Activated T-cell treated with anti-CD3 and anti-CD28 coated beads, Interleukin-2, amount 50 U/mL, for 24 hours (primary cell): ENCODE data around the gene FBXL5.

ENCODE experiments used
- DNase-seq: peaks from one replicate; pipeline ENCODE4 v3.0.0-alpha.2; 2020
- H3K27ac Mint-ChIP-seq: 2 replicates; pipeline ENCODE4 v1.8.0; 2020; ENCODE audit warnings: mild to moderate bottlenecking, mixed read lengths
- H3K27me3 Mint-ChIP-seq: 2 replicates; pipeline ENCODE4 v1.8.0; 2020; ENCODE audit warnings: mixed read lengths
- H3K36me3 Mint-ChIP-seq: 2 replicates; pipeline ENCODE4 v1.8.0; 2020; ENCODE audit warnings: low read depth, mixed read lengths
- H3K4me1 Mint-ChIP-seq: 2 replicates; pipeline ENCODE4 v1.8.0; 2020; ENCODE audit warnings: low read depth, mixed read lengths
- H3K4me3 Mint-ChIP-seq: 2 replicates; pipeline ENCODE4 v1.8.0; 2020; ENCODE audit warnings: mild to moderate bottlenecking, moderate library complexity, mixed read lengths
- H3K9me3 Mint-ChIP-seq: 2 replicates; pipeline ENCODE4 v1.8.0; 2020; ENCODE audit warnings: mixed read lengths

Gene FBXL5

DNA sequence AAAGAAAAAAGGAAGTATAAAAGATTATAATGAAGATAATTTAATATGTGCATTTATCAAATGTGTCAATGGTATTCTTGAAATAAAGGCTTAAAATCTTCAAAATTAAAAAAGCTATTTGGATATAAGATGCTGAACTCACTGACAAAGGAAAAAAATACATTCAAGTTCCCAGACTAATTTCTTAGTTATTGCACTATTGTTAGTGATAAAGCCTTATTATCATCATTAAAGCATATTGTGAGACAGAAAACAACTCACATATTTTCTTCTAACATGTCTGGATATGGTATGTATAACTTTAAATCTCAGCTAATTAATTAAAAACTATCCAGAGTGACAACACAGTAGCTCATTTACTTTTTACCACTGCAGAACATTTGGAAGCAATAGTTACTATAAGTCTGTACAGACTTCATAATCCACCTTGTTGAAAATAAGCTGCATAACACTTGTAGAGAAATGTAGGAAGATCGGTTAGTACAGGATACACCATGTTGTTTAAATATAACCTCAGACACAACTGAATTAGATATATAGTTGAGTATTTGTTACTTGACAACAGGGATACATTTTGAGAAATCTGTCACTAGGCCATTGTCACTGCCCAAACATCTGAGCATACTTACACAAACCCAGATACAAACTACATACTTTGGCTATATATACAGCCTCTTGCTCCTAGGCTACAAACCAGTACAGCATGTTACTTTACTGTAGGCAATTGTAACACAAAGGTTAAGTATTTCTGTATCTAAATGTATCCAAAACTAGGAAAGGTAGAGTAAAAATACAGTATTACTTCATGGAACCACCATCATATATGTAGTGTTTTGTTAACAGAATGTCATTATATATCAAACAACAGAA is 13.6 kb upstream of the FBXL5 start:
- H3K27ac Mint-ChIP-seq: no peak overlapping the region
- no peaks in the 10 kb centered on the region for H3K27me3 Mint-ChIP-seq
- H3K36me3 Mint-ChIP-seq: peaks cover 12% of the 10 kb centered on the region
- H3K4me3 Mint-ChIP-seq: no peak overlapping the region
- no peaks in the 10 kb centered on the region for H3K9me3 Mint-ChIP-seq
- peaks cover 9% of the 10 kb centered on the region for H3K4me1 Mint-ChIP-seq
- DNase-seq: no peak

DNA sequence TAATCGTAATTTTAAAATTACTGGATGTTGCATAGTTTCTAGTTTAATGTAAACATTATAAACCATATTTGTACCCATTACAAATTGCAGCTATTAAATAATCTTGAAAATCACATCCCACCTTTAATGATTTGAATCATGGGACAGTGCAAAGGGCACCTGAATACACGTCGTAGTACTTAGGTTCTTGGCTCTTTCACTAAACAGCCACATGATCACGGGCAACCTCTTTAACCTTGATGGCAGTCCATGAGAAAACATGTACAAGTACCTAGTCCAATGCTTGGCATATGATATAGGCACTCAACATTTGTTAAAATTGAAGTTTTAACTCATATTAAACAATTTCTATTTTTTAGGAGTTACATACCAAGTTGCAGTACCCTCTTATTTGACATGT is 11.8 kb upstream of the FBXL5 start:
- peaks cover 12% of the 10 kb centered on the region for H3K36me3 Mint-ChIP-seq
- H3K27ac Mint-ChIP-seq: no peak overlapping the region
- H3K27me3 Mint-ChIP-seq: no peaks in the 10 kb centered on the region
- peaks cover 14% of the 10 kb centered on the region for H3K4me1 Mint-ChIP-seq
- no peak for DNase-seq
- no peak overlapping the region for H3K4me3 Mint-ChIP-seq
- H3K9me3 Mint-ChIP-seq: no peaks in the 10 kb centered on the region

DNA sequence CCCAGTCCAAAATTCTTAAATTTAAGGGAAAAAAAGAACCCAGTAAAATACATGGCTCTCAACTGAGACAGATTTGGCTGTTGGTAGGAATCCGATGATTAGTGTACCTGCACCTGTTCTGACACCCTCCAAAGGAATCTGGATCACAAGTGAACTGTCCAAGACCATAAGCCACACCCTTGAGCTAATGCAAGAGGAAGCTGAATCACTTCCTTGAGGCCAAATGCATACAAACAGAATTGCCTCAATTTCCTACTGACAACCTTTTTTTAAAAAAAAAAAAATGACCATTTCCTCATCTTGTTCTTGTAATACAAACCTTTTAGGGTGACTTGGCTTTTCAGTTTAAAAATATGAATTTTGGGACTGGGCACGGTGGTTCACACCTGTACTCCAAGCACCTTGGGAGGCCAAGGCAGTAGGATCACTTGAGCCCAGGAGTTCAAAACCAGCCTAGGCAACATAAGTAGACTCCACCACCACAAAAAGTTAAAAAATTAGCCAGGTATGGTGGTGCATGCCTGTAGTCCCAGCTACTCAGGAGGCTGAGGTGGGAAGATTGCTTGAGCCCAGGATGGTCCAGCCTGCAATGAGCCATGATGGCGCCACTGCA is 10.7 kb upstream of the FBXL5 start:
- no peaks in the 10 kb centered on the region for H3K27me3 Mint-ChIP-seq
- H3K4me1 Mint-ChIP-seq: peaks cover 18% of the 10 kb centered on the region
- H3K4me3 Mint-ChIP-seq: no peak overlapping the region
- H3K27ac Mint-ChIP-seq: no peak overlapping the region
- no peaks in the 10 kb centered on the region for H3K9me3 Mint-ChIP-seq
- DNase-seq: no peak
- peaks cover 12% of the 10 kb centered on the region for H3K36me3 Mint-ChIP-seq

DNA sequence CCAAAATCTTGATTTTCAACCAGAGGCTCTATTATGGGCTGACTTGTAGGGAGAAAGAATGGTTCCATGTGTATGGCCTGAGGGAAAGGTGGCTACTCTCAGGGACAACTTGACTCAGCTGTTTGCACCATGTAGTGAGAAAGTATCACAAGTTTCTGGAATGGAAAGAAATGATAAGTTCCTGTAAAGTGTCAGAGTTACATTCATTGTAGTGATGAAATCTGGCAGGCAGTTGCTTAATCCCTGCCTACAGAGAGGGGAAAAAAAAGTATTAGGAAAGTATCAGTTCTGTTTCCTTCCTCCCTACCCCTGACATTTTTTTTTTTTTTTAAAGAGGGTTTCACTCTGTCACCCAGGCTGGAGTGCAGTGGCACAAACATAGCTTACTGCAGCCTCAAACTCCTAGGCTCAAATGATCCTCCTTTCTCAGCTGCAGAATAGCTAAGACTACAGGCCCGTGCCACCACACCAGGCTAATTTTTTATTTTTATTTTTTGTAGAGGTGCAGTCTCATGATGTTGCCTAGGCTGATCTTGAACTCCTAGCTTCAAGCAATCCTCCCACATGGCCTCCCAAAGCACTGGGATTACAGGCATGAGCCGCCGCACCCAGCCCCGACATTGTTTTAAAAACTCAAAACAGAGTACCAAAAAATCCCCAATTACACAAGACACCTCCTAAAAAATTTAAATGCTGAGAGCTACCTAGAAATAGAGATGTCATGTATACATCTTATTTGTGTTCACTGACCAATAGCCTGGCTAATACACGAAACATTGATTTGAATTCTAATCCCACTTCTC is 4.8 kb upstream of the FBXL5 start:
- H3K27me3 Mint-ChIP-seq: no peaks in the 10 kb centered on the region
- DNase-seq: no peak
- H3K9me3 Mint-ChIP-seq: no peaks in the 10 kb centered on the region
- H3K4me1 Mint-ChIP-seq: peaks cover 47% of the 10 kb centered on the region
- H3K36me3 Mint-ChIP-seq: peaks cover 1% of the 10 kb centered on the region
- peak overlapping the region; percentile 77 for H3K27ac Mint-ChIP-seq
- peak overlapping the region; percentile 20 for H3K4me3 Mint-ChIP-seq

DNA sequence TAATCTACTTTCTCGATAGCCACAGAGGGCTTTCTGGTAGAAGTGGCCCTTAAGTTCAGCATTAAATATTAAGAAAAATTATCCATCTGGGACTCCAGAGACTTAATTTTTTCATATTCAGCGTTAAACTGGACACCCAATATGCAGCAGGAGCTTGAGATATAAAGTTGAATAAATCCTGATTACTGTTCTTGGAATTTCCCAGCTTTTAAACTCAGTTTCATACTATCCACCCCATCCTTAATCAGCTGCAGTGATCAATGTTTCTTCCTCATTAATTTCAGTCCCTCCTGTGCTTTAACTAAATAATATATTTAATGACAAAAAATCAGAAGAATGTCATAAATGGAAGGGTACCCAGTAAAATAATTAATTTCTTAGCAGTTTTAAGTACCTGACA is 3.6 kb upstream of the FBXL5 start:
- peaks cover 52% of the 10 kb centered on the region for H3K4me1 Mint-ChIP-seq
- no peak overlapping the region for H3K4me3 Mint-ChIP-seq
- H3K9me3 Mint-ChIP-seq: no peaks in the 10 kb centered on the region
- H3K27me3 Mint-ChIP-seq: no peaks in the 10 kb centered on the region
- no peak for DNase-seq
- H3K36me3 Mint-ChIP-seq: peaks cover 10% of the 10 kb centered on the region
- H3K27ac Mint-ChIP-seq: no peak overlapping the region

DNA sequence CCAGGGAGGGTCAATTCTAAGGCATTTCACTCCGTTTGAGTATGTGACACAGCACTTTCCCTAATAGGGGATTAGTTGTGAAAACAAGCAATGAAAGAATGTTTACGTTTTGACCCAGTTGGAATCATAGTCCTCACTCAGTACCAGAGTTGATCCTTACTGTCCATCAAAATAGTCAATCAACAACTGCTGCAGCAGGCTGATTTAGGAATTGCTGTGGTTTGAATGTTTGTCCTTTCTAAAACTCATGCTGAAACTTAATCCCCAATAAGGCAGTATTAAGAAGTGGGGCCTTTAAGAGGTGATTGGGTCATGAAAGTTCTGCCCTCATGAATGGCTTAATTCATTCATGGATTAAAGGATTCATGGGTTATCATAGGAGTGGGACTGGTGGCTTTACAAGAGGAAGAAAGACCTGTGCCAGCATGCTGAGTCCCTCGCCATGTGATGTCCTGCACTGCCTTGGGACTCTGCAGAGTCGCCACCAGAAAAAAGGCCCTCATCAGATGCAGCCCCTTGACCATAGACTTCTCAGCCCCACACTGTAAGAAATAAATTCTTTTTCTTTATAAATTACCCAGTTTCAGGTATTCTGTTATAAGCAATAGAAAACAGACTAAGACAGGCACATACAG is 3.1 kb upstream of the FBXL5 start:
- H3K4me1 Mint-ChIP-seq: peaks cover 53% of the 10 kb centered on the region
- H3K4me3 Mint-ChIP-seq: no peak overlapping the region
- H3K9me3 Mint-ChIP-seq: no peaks in the 10 kb centered on the region
- no peaks in the 10 kb centered on the region for H3K27me3 Mint-ChIP-seq
- DNase-seq: no peak
- no peak overlapping the region for H3K27ac Mint-ChIP-seq
- H3K36me3 Mint-ChIP-seq: peaks cover 15% of the 10 kb centered on the region

DNA sequence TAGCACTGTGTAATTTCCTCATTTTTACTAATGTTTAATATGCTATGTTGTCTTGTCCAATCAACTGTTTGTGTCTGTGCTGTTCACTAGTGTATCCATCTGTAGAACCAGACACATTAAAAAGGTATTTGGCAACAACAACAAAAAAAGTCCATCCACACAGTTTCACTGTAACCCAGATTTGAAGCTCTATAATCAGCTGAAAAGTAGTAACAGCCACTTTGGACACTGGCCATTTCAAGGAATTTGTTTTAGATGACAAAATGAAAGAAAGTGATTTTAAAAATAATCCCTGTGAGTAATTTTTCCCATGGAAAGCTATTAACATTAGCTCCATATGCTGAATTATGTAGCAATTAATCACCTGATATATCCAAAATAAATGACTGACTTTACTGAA is 2.2 kb upstream of the FBXL5 start:
- H3K27me3 Mint-ChIP-seq: no peaks in the 10 kb centered on the region
- peaks cover 16% of the 10 kb centered on the region for H3K36me3 Mint-ChIP-seq
- no peak for DNase-seq
- no peak overlapping the region for H3K4me3 Mint-ChIP-seq
- H3K27ac Mint-ChIP-seq: no peak overlapping the region
- no peaks in the 10 kb centered on the region for H3K9me3 Mint-ChIP-seq
- peaks cover 62% of the 10 kb centered on the region for H3K4me1 Mint-ChIP-seq

DNA sequence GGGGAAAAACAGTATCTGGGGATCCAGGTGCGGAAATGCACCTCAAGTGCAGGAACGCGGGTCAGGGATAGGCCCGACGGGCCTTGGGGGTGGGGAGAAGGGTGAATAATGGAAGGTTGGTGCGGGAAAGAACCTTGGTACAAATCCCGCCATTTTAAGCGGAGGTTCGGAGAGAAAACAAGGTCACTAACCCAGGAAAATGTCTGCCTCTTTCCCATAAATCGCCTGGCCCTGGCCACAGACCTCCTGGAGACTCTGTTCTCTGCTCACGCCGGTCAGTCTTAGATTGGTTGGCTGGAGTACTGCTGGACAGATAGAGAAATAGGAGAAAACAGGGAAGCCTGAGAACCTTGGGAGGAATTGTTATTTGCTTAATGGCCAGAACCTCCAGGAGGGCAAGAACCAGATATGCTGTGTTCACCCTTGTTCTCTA is 897 bp upstream of the FBXL5 start:
- H3K27me3 Mint-ChIP-seq: no peaks in the 10 kb centered on the region
- H3K9me3 Mint-ChIP-seq: no peaks in the 10 kb centered on the region
- DNase-seq: no peak
- peak overlapping the region; percentile 97 for H3K27ac Mint-ChIP-seq
- peak overlapping the region; percentile 91 for H3K4me3 Mint-ChIP-seq
- H3K36me3 Mint-ChIP-seq: peaks cover 16% of the 10 kb centered on the region
- H3K4me1 Mint-ChIP-seq: peaks cover 71% of the 10 kb centered on the region

DNA sequence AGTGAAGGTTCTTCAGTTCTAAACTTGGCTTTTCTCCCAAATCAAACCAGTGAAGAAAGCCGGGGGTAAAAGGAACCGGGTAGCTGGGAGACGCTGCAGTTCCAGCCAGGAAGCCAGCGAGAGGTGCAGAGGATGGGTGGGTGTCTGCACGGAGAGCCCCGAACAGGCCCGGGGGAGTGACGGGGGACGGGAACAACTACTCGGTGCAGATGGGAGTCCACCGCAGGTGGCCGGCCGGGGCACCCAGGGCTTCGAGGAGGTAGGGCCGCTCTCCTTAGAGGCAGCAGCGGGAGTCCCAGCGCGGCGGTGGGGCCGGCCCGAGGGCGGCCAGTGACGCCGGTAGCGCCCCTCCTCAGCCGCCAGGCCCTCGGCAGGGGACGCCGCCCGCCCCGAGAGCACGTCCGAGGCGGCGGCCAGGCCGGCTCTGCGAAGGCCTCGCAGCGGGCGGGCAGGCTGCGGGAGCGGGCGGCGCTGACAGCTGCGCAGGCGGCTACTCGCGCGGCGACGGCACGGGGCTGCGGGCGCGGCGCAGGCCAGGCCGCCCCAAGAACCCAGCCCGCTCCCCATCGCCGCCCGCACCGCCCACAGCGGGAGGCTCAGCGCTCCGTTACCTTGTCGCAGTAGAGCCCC is 449 bp downstream of the FBXL5 start:
- DNase-seq: peak; percentile 72
- peaks cover 16% of the 10 kb centered on the region for H3K36me3 Mint-ChIP-seq
- H3K4me1 Mint-ChIP-seq: peaks cover 72% of the 10 kb centered on the region
- H3K9me3 Mint-ChIP-seq: no peaks in the 10 kb centered on the region
- H3K27me3 Mint-ChIP-seq: no peaks in the 10 kb centered on the region
- peak overlapping the region; percentile 97 for H3K27ac Mint-ChIP-seq
- peak overlapping the region; percentile 97 for H3K4me3 Mint-ChIP-seq

DNA sequence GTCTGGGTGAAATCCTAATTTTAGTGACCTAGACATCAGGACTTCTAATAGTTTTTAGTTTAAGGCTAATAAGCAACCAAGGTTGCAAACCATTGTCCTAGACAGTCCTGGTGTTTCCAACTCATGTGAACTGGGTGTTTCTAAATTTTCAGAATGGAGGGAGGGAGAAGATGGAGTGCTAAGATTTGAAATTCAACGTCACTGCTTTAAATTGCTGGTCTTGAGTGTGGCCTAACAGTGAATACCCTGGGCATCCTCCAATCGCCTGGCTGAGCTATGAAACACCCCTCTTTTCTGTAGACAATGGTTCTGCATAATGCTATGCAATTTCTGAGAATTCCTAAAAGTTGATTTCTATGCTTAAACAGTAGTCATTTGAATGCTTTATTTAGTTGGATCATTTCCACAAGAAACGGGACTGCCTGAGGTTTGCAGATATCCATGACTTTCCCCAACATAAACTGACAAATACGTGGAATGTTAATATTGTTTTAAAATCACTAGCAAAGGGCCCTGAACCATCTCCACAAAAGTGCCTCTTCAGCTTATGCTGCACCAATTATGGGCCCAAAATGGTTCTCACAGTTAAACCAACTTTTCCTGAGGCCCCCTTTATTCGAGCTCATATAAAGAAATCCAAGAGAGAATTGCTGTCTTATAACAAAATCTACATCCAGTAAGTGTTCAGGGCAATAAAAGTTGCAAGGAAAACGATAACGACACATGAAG is 1.1 kb downstream of the FBXL5 start:
- Mint-ChIP-seq H3K9me3 (no peaks in the 10 kb centered on the region), H3K27me3 (no peaks in the 10 kb centered on the region), H3K4me1 (peaks cover 71% of the 10 kb centered on the region), H3K4me3 (peak overlapping the region; percentile 97), H3K27ac (peak overlapping the region; percentile 96), H3K36me3 (peaks cover 16% of the 10 kb centered on the region)
- no peak for DNase-seq

DNA sequence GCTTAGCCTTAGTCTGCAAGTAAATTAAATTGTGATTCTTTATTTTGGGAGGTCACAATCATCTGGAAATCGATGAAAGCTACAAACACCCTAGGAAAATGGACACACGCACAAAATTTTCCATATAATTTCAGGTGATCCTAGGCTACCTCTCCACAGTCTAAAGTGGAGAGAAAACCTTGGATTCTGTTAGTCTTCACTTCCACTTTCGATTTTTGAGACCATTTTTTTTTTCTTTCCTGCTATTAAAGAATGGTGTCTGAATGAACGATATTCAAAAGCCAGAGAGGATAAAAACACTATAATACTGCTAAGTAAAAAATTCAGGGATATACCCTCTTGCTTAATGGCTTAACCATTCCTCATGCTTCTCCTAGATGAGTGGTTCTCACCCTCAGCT is 1.7 kb downstream of the FBXL5 start:
- H3K27me3 Mint-ChIP-seq: no peaks in the 10 kb centered on the region
- no peak for DNase-seq
- H3K4me1 Mint-ChIP-seq: peaks cover 74% of the 10 kb centered on the region
- peak overlapping the region; percentile 96 for H3K27ac Mint-ChIP-seq
- peaks cover 16% of the 10 kb centered on the region for H3K36me3 Mint-ChIP-seq
- peak overlapping the region; percentile 97 for H3K4me3 Mint-ChIP-seq
- H3K9me3 Mint-ChIP-seq: no peaks in the 10 kb centered on the region

DNA sequence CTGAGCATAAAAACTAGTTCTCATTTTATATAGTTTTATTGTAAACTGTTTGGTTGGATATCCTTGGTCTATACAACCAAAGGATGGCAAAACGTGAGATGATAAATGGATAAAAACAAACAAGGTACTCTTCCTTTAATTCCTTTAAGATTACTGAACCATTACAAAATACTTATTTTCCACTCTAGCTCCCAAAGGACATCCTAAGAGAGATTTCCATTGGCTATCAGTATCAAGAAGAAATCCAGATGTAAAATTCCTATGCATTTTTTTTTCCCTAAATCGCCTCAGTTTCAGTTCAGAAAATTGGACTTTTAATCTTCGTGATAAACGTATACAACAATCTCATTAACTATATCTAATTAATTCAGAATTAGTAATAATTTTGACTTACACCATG is 2.3 kb downstream of the FBXL5 start:
- Mint-ChIP-seq H3K9me3 (no peaks in the 10 kb centered on the region), H3K36me3 (peaks cover 16% of the 10 kb centered on the region), H3K4me1 (peaks cover 75% of the 10 kb centered on the region), H3K27me3 (no peaks in the 10 kb centered on the region), H3K27ac (peak overlapping the region; percentile 40), H3K4me3 (peak overlapping the region; percentile 97)
- DNase-seq: no peak

DNA sequence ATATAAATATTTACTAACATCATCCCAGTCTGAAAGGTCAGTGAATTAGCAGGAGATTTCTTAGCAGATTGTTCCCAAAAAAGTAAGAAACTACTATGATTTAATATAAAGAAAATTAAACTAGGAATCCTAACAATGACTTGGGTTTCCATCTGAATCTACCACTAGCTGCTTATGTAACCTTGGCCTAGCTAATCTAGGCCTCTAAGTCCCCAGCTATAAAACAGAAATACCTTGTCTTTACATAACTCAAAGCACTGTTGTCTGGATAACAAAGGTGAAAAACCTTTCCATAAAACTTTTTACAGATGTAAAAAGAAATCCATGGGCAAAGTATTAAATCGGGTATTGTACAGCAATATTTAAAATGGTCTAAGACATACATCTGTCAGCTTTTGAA is 3.0 kb downstream of the FBXL5 start:
- Mint-ChIP-seq H3K27ac (peak overlapping the region; percentile 40), H3K4me3 (peak overlapping the region; percentile 97), H3K4me1 (peaks cover 75% of the 10 kb centered on the region), H3K9me3 (no peaks in the 10 kb centered on the region), H3K36me3 (peaks cover 16% of the 10 kb centered on the region), H3K27me3 (no peaks in the 10 kb centered on the region)
- DNase-seq: no peak
